Activated CD4-positive, alpha-beta T cell treated with anti-CD3 and anti-CD28 coated beads, Interleukin-10, Interleukin-2, amounts not matched to agents 100 ng/mL and 50 ng/mL, durations not matched to agents 16 hours and 8 hours (primary cell): ENCODE measurements around the gene PLEKHA4.
"Not testable (repeated sequence)": the region's sequence is repeated elsewhere in the genome, so short reads cannot be mapped to it uniquely, and the experiment has no call there.

Source experiments
- DNase-seq: peaks from one replicate; pipeline ENCODE4 v3.0.0-alpha.2; 2020

The PLEKHA4 gene

DNA sequence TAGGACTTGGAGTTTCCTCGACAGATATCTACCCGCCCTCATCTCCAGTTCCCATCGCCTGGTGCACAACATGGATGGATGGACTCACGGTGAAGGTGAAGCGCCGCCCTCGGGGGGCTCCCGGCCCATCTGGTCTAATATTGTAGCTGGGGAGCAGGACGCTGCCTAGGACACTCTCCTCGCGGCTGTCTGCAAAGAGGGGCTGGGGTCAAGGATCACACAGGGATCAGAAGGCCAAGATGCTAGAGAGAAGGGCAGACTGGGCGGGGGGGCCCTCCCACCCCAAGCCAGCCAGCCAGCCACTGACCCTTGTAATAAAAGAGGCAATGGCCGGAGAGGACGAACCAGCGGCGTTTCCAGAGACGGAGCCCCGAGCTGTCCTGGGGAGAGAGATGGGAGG, 7.1 kb downstream of the PLEKHA4 start:
- no peak for DNase-seq

DNA sequence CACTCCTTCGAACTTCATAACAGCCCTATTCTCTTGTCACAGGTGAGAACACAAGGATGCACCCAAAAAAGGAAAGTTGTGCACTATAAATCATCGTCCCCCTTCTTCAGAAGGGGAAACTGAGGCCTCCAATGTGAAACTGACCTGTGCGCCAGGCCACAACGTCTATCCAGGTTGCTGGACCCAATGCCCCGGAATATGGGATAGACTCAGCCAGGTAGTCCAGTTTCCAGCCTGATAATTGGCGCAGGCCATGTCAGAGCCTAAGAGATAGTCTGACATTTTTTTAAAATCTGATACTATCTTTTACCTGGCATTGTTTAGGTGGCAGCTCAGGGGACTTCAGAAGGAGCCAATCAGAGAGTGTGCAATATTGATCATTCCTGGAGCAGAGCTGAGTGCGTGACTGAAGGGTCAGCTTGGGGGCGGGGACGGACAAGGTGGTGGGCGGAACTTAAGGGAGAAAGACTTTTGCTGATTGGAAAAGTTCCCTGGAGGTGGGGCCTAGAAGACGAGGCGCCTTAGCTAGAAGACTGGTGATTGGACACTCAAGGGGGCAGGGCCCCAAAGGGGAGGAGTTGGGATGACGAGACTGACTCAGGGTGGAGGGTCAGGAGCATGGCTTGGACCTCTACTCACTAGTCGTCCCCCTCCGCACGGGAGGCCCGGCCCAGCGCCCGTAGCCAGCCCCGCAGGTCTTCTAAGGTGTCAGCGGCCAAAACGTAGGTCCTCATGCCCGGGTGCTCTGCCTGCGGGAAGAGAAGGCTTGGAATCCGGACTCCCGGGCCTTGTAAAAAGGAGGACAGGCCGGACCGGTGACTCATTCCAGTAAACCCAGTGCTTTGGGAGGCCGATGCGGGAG, 8.5 kb downstream of the PLEKHA4 start:
- peak; percentile 37 for DNase-seq

- DNase-seq = peak; percentile 83
Observed at GRCh38 chr19:48858984-48859710, 9.3 kb downstream of the PLEKHA4 start.

- no peak for DNase-seq
Observed at GRCh38 chr19:48856921-48857320, 11.5 kb downstream of the PLEKHA4 start.

DNA sequence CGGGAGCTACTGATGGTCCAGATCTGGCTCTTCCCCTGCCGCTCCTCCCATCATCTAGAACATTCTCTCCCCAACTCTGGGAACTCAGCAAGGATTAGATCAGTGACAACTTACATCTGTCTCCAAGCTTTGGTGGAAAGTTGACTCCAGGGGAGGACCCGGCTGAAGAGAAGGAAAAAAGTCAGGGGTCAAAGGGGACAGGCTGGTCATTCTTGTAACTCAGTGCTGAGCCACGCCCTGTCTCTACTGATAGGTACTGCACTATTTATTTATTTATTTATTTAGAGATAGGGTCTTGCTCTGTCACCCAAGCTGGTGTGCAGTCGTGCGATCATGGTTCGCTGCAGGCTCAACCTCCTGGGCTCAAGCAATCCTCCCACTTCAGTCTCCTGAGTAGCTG, 14.3 kb downstream of the PLEKHA4 start:
- no peak for DNase-seq

GRCh38 chr19:48853483-48853882, 14.9 kb downstream of the PLEKHA4 start:
- DNase-seq = no peak

GRCh38 chr19:48852292-48852691, 16.1 kb downstream of the PLEKHA4 start:
- no peak for DNase-seq

- not testable (repeated sequence) for DNase-seq
Observed at GRCh38 chr19:48846659-48847058, 21.8 kb downstream of the PLEKHA4 start.

DNA sequence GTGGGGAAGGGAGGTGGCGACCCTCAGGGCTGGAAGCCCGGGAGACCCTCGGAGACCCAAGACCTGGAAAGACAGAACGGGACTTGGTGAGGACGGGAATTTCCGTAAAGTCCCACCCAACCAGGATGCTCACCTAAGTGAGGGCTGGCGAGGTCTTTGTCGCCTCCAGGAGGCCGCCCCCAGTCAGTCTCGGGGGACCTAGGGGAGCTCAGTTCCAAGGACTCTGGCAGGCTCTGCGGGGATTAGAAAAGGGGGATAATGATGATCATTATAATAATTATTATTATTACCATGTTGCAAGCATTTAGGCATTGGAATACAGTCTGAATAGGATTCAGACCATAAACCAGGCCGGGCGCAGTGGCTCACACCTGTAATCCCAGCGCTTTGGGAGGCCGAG, 23.0 kb downstream of the PLEKHA4 start:
- DNase-seq = no peak

GRCh38 chr19:48844472-48844871, 23.9 kb downstream of the PLEKHA4 start:
- no peak for DNase-seq

DNA sequence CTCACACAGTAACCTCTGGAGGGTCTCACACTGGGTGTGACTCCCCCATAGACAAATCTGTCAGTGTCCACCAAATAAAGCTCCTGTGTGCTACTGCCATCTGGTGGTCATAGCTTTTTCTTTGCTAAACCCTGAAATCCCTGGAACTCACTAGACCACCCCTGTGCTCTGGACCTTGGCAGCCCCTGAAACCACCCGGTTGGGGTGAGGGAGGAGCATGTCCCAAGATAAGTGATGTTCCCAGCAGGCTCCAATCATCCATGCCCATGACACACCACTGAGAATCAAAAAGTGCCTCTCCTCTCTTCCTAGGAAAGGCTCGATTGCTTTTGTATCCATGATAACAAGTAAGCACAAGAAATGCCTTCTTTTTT, 25.6 kb downstream of the PLEKHA4 start:
- DNase-seq = peak; percentile 56

DNA sequence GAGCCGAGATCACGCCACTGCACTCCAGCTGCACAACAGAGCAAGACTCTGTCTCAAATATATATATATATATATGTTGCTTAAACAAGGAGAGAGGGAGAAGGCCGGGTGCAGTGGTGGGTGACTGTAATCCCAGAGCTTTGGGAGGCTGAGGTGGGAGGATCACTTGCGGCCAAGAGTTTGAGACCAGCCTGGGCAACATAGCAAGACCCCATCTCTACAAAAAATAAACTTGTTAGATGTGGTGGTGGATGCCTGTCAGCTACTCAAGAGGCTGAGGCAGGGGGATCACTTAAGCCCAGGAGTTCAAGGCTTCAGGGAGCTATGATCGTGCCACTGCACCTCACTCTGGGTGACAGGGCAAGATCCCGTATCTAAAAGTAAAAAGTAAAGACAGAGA, 26.8 kb downstream of the PLEKHA4 start:
- DNase-seq = no peak

GRCh38 chr19:48841047-48841446, 27.4 kb downstream of the PLEKHA4 start:
- DNase-seq = no peak

DNA sequence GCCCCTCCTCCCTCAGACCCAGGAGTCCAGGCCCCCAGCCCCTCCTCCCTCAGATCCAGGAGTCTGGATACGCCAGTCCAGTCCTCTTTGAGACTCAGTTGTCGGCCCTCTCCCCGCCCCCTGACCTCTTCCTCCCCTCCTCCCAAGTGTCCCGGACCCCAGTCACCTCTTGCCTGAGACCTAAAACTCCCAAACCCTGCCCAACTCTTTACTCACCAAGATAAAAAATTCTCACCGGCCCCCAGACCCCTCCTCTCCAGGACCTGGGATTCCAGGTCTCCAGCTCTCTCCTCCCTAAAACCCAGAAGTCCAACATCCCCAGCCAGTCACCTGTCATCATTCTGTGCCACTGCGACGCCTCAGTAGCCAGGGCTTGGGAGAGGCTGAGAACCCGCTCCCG, 30.7 kb downstream of the PLEKHA4 start:
- no peak for DNase-seq

GRCh38 chr19:48837051-48837524, 31.3 kb downstream of the PLEKHA4 start:
- peak; percentile 88 for DNase-seq

DNA sequence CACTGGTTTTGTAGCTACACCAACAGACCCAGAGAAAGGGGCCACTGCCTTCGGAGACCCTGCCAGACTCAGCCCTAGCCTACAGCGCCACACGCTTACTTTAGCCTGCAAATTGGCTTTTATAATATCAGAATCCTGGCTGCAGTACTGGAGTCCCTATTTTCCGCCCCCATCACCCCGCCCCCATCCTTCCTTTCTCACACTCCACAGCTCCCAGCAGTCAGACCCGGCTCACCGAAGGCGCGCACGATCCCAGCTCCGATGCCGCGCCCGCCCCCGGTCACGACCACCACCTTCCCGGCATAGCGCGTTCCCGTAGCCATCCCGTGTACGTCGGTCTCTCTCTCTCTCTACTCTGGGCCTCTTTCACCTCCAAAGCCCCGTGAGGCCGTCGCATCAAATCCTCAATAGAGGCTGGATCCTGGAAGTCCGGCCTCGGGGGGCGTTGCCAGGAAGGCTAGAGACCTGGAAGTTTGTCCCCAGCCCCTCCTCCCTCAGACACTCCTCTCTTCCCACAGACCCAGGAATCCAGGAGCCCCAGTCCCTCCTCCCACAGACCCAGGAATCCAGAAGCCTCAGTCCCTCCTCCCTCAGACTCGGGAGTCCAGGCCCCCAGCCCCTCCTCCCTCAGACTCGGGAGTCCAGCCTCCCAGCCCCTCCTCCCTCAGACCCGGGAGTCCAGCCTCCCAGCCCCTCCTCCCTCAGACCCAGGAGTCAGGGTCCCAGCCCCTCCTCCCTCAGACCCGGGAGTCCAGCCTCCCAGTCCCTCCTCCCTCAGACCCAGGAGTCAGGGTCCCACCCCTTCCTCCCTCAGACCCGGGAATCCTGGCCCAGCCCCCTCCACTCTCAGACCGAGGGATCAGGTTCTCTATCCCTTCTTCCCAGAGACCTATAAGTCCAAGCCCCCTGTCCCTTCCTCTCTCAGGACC, 32.1 kb downstream of the PLEKHA4 start, which contains the start of gene HSD17B14:
Gene HSD17B14 (minus strand): TSS at position 403 of the 929 bp plus-strand sequence. CDS start 80 bp downstream, at position 323.
- DNase-seq = no peak

DNA sequence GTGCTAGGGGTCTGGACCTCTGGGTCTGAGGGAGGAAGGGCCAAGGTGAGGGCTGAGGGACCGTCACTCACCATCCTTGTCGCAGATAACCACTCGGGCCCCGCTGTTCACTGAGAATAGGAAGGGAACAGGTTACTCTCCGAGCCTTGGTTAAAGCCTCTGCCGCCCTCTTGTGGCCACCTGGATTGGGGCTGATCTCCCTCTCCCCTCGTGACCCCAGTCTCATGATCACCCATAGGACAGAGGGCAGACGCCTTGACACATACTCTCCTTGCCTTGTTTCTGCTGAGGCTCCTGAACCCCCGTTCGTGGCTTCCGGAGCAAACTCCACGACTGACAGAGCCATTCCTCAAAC, 32.7 kb downstream of the PLEKHA4 start:
- DNase-seq = peak; percentile 95

DNA sequence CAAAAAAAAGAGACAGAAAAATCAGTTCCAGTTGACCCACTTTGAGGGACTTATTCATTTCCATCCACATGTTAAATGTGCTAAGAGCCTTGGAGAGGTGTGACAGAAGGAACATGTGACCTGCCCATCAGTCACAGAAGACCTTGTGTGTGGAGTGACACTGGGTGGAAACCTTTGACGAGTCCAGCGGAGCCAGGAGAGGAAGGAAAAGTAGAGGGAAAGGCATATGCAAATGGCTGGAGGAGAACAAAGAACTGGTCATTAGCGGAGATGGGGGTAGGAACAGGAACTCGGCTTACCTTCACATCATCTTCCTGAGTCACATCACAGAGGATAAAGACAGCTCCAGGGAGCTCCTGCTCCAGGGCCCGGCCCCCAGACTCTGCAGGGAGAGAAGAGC, 34.4 kb downstream of the PLEKHA4 start:
- no peak for DNase-seq

- no peak for DNase-seq
Observed at GRCh38 chr19:48833049-48833448, 35.4 kb downstream of the PLEKHA4 start.

- no peak for DNase-seq
Observed at GRCh38 chr19:48830965-48831364, 37.5 kb downstream of the PLEKHA4 start.

DNA sequence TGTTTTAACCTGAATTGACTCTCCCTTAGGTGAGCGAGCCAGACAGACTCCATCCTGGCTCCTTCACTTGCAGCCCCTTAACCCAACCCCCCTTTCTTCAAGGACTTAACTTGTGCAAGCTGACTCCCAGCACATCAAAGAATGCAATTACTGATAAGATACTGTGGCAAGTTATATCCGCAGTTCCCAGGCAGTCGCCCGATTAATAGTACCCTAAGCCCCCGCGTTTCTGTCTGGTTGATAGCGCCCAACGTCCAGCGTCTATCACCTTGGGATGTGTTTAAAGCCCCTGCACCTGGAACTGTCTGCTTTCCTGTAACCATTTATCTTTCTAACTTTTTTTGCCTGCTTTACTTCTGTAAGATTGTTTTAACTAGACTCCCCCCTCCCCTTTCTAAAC, 38.3 kb downstream of the PLEKHA4 start:
- DNase-seq = no peak

- no peak for DNase-seq
Observed at GRCh38 chr19:48826606-48827020, 41.8 kb downstream of the PLEKHA4 start.

- DNase-seq = no peak
Observed at GRCh38 chr19:48822514-48822913, 45.9 kb downstream of the PLEKHA4 start.
